KMS-11 (cell line): Measurements from ENCODE around the gene NELL1.

Source experiments
- H2AFZ ChIP-seq: fragments of 200-600 bp; sonication (generic); 2 replicates; pipeline ENCODE4 v1.6.1; 2016; ENCODE audit warnings: antibody characterized with exemption, mixed run types, low read depth
- H3K27ac ChIP-seq: fragments of 200-600 bp; sonication (generic); 2 replicates; pipeline ENCODE4 v1.6.1; 2016; ENCODE audit warnings: mild to moderate bottlenecking, mixed run types
- H3K27me3 ChIP-seq: fragments of 200-600 bp; sonication (generic); 2 replicates; pipeline ENCODE4 v1.6.1; 2017; ENCODE audit warnings: mild to moderate bottlenecking, low read depth, mixed run types, moderate library complexity; ENCODE audit not compliant: insufficient read depth
- H3K36me3 ChIP-seq: fragments of 200-600 bp; sonication (generic); 2 replicates; pipeline ENCODE4 v1.6.1; 2017; ENCODE audit warnings: mild to moderate bottlenecking, mixed run types; ENCODE audit not compliant: insufficient read depth
- H3K4me1 ChIP-seq: fragments of 200-600 bp; sonication (generic); 2 replicates; pipeline ENCODE4 v1.6.1; 2016; ENCODE audit warnings: mild to moderate bottlenecking, low read depth, mixed run types; ENCODE audit not compliant: poor library complexity, severe bottlenecking
- H3K4me2 ChIP-seq: fragments of 200-600 bp; sonication (generic); 2 replicates; pipeline ENCODE4 v1.7.0; 2016; ENCODE audit warnings: mild to moderate bottlenecking, mixed run types
- H3K4me3 ChIP-seq: fragments of 200-600 bp; sonication (generic); IDR thresholded peaks from 2 replicates; pipeline ENCODE4 v1.6.1; 2017; ENCODE audit warnings: low read depth, low read length, mixed read lengths; ENCODE audit not compliant: insufficient read depth
- H3K79me2 ChIP-seq: fragments of 200-600 bp; sonication (generic); 2 replicates; pipeline ENCODE4 v1.6.1; 2016; ENCODE audit warnings: low read depth, mixed run types; ENCODE audit not compliant: insufficient read depth
- H3K9ac ChIP-seq: fragments of 200-600 bp; sonication (generic); 2 replicates; pipeline ENCODE4 v1.6.1; 2016; ENCODE audit warnings: mild to moderate bottlenecking, mixed run types
- H4K20me1 ChIP-seq: fragments of 200-600 bp; sonication (generic); 2 replicates; pipeline ENCODE4 v1.6.1; 2016; ENCODE audit warnings: mild to moderate bottlenecking, mixed run types; ENCODE audit not compliant: insufficient read depth
- TF ChIP-seq, protein P1 (sequence below): fragments of 200-600 bp; sonication (generic); conservative IDR thresholded peaks from 2 replicates; pipeline ENCODE4 v1.6.1; 2017; ENCODE audit warnings: low read depth, mild to moderate bottlenecking, antibody characterized with exemption, low read length, moderate library complexity, mixed read lengths

Gene NELL1

DNA sequence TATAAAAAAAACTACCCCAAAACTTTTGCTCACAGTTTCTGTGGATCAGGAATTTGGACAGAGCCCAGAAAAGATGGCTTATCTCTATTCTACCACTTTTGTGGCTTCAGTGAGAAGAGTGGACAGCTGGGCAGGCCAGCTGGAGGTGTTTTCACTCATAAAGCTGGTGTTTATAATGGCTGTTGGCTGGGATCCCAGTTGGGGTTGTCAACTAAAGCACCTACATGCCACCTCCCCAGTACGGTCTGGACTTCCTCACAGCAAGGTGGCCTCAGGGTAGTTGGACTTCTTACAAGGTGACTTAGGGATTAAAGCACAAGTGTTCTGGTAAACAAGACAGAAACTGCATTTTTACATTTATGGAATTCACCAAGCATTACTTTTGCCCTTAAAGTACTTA lies 171.0 kb downstream of the NELL1 start:
- Histone ChIP-seq H3K4me3 (no peak overlapping the region), H3K36me3 (no peaks in the 10 kb centered on the region), H3K27me3 (no peaks in the 10 kb centered on the region), H3K79me2 (no peaks in the 10 kb centered on the region), H3K27ac (no peak overlapping the region), H3K9ac (no peak overlapping the region), H3K4me2 (no peak overlapping the region), H4K20me1 (no peaks in the 10 kb centered on the region), H2AFZ (no peak overlapping the region), H3K4me1 (no peaks in the 10 kb centered on the region)
- TF ChIP-seq, protein P1, sequence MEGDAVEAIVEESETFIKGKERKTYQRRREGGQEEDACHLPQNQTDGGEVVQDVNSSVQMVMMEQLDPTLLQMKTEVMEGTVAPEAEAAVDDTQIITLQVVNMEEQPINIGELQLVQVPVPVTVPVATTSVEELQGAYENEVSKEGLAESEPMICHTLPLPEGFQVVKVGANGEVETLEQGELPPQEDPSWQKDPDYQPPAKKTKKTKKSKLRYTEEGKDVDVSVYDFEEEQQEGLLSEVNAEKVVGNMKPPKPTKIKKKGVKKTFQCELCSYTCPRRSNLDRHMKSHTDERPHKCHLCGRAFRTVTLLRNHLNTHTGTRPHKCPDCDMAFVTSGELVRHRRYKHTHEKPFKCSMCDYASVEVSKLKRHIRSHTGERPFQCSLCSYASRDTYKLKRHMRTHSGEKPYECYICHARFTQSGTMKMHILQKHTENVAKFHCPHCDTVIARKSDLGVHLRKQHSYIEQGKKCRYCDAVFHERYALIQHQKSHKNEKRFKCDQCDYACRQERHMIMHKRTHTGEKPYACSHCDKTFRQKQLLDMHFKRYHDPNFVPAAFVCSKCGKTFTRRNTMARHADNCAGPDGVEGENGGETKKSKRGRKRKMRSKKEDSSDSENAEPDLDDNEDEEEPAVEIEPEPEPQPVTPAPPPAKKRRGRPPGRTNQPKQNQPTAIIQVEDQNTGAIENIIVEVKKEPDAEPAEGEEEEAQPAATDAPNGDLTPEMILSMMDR = no peak

DNA sequence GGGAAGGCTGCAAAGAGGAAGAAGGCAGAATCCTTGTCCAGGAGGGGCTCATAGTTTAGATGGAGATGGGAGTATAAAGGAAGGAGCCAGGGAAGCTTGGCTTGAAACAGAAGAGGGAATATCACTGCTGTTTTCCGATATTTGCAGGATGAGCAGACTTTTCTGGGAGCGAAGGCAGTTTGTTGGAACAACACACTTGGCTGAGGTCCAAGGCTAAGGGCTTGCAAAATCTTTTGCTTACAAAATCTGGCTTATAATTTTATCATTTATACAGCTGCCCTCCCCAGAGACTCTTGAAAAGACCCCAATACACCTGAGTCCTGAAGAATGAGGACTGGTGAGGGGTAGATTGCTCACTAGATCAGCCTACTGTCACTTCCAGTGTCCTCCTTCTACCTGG lies 174.8 kb downstream of the NELL1 start:
- Histone ChIP-seq H2AFZ (no peak overlapping the region), H4K20me1 (no peaks in the 10 kb centered on the region), H3K27me3 (no peaks in the 10 kb centered on the region), H3K9ac (no peak overlapping the region), H3K27ac (no peak overlapping the region), H3K4me3 (no peak overlapping the region), H3K36me3 (no peaks in the 10 kb centered on the region), H3K4me1 (no peaks in the 10 kb centered on the region), H3K4me2 (no peak overlapping the region), H3K79me2 (no peaks in the 10 kb centered on the region)
- TF ChIP-seq, protein P1 = no peak

DNA sequence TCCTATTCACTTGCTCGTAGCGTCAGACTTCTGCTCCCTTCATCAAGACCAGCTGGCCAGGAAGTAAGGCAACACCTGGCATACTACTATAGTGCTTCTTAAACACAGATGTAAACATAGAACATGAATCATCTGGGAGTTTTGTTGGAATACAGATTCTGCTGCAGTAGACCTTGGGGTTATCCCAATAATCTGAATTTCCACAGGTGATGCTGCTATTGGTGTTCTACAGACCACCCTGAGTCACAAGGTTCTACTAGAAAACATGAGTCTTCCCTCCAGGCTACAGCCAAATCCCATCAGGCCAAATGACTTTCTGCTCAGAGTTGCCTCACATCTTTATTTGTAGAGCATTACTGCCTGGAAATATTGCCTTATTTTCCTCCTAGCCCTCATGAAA lies 175.2 kb downstream of the NELL1 start:
- Histone ChIP-seq H3K4me1 (no peaks in the 10 kb centered on the region), H3K36me3 (no peaks in the 10 kb centered on the region), H3K79me2 (no peaks in the 10 kb centered on the region), H3K9ac (no peak overlapping the region), H4K20me1 (no peaks in the 10 kb centered on the region), H2AFZ (no peak overlapping the region), H3K27me3 (no peaks in the 10 kb centered on the region), H3K4me3 (no peak overlapping the region), H3K4me2 (no peak overlapping the region), H3K27ac (no peak overlapping the region)
- TF ChIP-seq, protein P1 = no peak

DNA sequence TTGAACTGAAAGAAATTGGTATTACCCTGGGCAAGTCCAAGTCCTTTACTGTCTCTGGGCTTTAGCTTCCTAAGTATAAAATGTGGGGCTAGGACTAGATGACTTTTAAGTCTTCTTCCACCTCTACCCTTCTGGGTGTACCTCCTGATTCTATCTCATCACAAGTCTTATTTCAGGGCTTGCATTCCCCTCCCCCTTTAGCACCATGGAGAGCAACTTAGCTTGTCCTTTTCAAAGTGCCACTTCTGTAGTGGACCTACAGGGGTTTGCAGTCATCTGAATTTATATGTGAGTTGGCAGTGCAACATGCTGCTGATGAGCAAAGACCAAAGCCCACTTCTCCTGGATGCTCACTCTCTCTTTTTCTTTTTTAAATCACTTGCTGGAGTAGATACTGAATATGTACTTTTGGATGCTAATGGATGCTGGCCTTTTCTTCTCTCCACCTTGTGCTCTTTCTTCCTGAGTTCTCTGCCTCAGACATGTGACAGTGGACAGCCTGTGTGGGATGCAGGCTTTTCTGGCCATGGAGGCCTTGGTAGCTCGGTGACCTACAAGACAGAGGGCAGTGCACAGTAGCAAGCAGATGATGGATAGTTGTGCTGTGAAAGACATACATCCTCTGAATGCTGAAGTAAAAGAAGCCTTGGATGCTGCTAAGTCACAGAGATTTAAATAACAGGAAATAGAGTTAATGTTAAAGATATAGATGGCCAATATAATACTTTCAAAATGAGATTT lies 185.0 kb downstream of the NELL1 start:
- H3K27ac ChIP-seq = no peak overlapping the region
- TF ChIP-seq, protein P1 = no peak
- no peak overlapping the region for H3K4me2 ChIP-seq
- no peak overlapping the region for H2AFZ ChIP-seq
- no peak overlapping the region for H3K9ac ChIP-seq
- no peak overlapping the region for H3K4me3 ChIP-seq
- H3K79me2 ChIP-seq = no peaks in the 10 kb centered on the region
- H3K27me3 ChIP-seq = no peaks in the 10 kb centered on the region
- no peaks in the 10 kb centered on the region for H4K20me1 ChIP-seq
- no peaks in the 10 kb centered on the region for H3K36me3 ChIP-seq
- H3K4me1 ChIP-seq = no peaks in the 10 kb centered on the region
